PC-3 (cell line): Measurements from ENCODE around the gene RAB22A. TPM values are rescaled to one million over a fixed set of nuclear protein-coding genes. Genes with fewer than 3 reads are reported as not detected.

Experiments
- ATAC-seq: fragments of 200-7000 bp; cut with Tn5 transposase; 2 replicates; pipeline ENCODE4 v1.9.1; 2020; ENCODE audit warnings: mild to moderate bottlenecking, moderate library complexity
- BruUV-seq: library from RNA; stranded (reverse); fragments of 400-500 nt; replicated peaks from 2 replicates; lab custom pipeline; 2021; lab: Mats Ljungman, UMichigan
- CTCF ChIA-PET: fragments of 300-600 bp; sonication (Branson Sonifier 250); formaldehyde crosslinking; loops from one replicate; lab custom pipeline; 2022; ENCODE audit warnings: antibody characterized with exemption; lab: Charles Lee
- POLR2A ChIA-PET: fragments of 300-600 bp; sonication (Branson Sonifier 250); formaldehyde crosslinking; loops from one replicate; lab custom pipeline; 2022; ENCODE audit warnings: antibody characterized with exemption; ENCODE audit not compliant: unreplicated experiment; lab: Charles Lee
- DNase-seq: peaks from one replicate; pipeline ENCODE4 v3.0.0-alpha.2; 2015
- H2AFZ ChIP-seq: fragments of 300-600 bp; sonication (generic); 2 replicates; pipeline ENCODE4 v1.6.0; 2016; ENCODE audit warnings: antibody characterized with exemption, low read length
- H3F3A ChIP-seq: fragments of 300-600 bp; sonication (generic); one replicate; pipeline ENCODE4 v1.6.0; 2017; ENCODE audit warnings: antibody characterized with exemption, low read length, control low read depth, mild to moderate bottlenecking; ENCODE audit not compliant: unreplicated experiment
- H3K27ac ChIP-seq: fragments of 300-600 bp; sonication (generic); 2 replicates; pipeline ENCODE4 v1.5.1; 2016; ENCODE audit warnings: mild to moderate bottlenecking, low read length
- H3K27me3 ChIP-seq: fragments of 300-600 bp; sonication (generic); 2 replicates; pipeline ENCODE4 v1.6.1; 2016; ENCODE audit warnings: low read length, mixed read lengths
- H3K36me3 ChIP-seq: fragments of 300-600 bp; sonication (generic); 2 replicates; pipeline ENCODE4 v1.6.1; 2016; ENCODE audit warnings: low read depth, mixed run types, low read length, mixed read lengths
- H3K4me1 ChIP-seq: fragments of 300-600 bp; sonication (generic); 2 replicates; pipeline ENCODE4 v1.5.1; 2016; ENCODE audit warnings: low read length; ENCODE audit not compliant: insufficient read depth
- H3K4me2 ChIP-seq: fragments of 300-600 bp; sonication (generic); 2 replicates; pipeline ENCODE4 v1.6.0; 2016; ENCODE audit warnings: low read length
- H3K4me3 ChIP-seq: fragments of 300-600 bp; sonication (generic); 2 replicates; pipeline ENCODE4 v1.5.1; 2016; ENCODE audit warnings: mild to moderate bottlenecking, low read length, mixed read lengths
- H3K79me2 ChIP-seq: fragments of 300-600 bp; sonication (generic); 2 replicates; pipeline ENCODE4 v1.6.1; 2017; ENCODE audit warnings: low read length, mixed read lengths
- H3K9ac ChIP-seq: fragments of 300-600 bp; sonication (generic); 2 replicates; pipeline ENCODE4 v1.6.0; 2016; ENCODE audit warnings: mild to moderate bottlenecking, low read length
- H3K9me2 ChIP-seq: fragments of 300-600 bp; sonication (generic); replicated peaks from 2 replicates; pipeline ENCODE4 v1.6.1; 2016; ENCODE audit warnings: mixed run types, low read length, mixed read lengths
- H3K9me3 ChIP-seq: fragments of 300-600 bp; sonication (generic); 2 replicates; pipeline ENCODE4 v1.6.1; 2016; ENCODE audit warnings: low read length, mixed read lengths
- H4K20me1 ChIP-seq: fragments of 300-600 bp; sonication (generic); 2 replicates; pipeline ENCODE4 v1.6.1; 2016; ENCODE audit warnings: low read length, mixed read lengths
- EZH2 ChIP-seq: fragments of 300-600 bp; sonication (generic); IDR thresholded peaks from one replicate; pipeline ENCODE4 v1.6.1; 2017; ENCODE audit warnings: antibody characterized with exemption, mild to moderate bottlenecking, low read length; ENCODE audit not compliant: unreplicated experiment
- EZH2phosphoT487 ChIP-seq: fragments of 300-600 bp; sonication (generic); IDR thresholded peaks from 2 replicates; pipeline ENCODE4 v1.6.1; 2018; ENCODE audit warnings: mild to moderate bottlenecking, antibody characterized with exemption, low read length, borderline replicate concordance
- intact Hi-C: fragments of 100-400 bp; cut with micrococcal nuclease; formaldehyde crosslinking; loops from 2 replicates; pipeline ENCODE4 v1.9.0; 2023
- total RNA-seq: library from RNA; depleted of rRNA; stranded (reverse); fragments of >200 nt; gene quantifications from 2 replicates; pipeline ENCODE4 v1.2.3, GENCODE V29; 2014
- TF ChIP-seq, protein P1 (sequence below): fragments of 300-600 bp; sonication (generic); conservative IDR thresholded peaks from 2 replicates; pipeline ENCODE4 v1.5.1; 2017; ENCODE audit warnings: antibody characterized with exemption, low read depth, mild to moderate bottlenecking, low read length

The RAB22A gene
- total RNA-seq, 1 experiment from 2014 or later: 47.4 TPM

DNA sequence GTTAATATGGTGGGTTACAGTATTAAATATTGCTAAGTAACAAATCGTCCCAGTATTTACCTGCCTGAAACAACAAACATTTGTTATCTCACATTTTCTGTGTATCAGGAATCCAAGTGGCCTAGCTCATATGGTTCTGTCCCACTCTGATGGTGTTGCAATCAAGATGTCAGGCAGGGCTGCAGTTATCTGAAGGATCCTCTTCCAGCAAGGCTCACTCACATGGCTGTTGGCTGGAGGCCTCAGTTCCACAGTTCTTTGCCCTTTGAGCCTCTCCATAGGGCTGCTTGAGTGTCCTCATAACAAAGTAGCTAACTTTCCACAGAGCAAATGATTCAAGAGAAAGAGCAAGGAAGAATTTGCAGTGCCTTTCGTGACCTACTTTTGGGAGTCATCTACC is 17.7 kb downstream of the RAB22A start:
- ATAC-seq (no peak), DNase-seq (no peak)
- H3F3A ChIP-seq: no peaks in the 10 kb centered on the region
- intact Hi-C loops: no loop called here
- no TSS peak for BruUV-seq
- no peak for TF ChIP-seq EZH2
- no peak for TF ChIP-seq EZH2phosphoT487
- TF ChIP-seq, protein P1, sequence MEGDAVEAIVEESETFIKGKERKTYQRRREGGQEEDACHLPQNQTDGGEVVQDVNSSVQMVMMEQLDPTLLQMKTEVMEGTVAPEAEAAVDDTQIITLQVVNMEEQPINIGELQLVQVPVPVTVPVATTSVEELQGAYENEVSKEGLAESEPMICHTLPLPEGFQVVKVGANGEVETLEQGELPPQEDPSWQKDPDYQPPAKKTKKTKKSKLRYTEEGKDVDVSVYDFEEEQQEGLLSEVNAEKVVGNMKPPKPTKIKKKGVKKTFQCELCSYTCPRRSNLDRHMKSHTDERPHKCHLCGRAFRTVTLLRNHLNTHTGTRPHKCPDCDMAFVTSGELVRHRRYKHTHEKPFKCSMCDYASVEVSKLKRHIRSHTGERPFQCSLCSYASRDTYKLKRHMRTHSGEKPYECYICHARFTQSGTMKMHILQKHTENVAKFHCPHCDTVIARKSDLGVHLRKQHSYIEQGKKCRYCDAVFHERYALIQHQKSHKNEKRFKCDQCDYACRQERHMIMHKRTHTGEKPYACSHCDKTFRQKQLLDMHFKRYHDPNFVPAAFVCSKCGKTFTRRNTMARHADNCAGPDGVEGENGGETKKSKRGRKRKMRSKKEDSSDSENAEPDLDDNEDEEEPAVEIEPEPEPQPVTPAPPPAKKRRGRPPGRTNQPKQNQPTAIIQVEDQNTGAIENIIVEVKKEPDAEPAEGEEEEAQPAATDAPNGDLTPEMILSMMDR: no peak
- no peaks in the 10 kb centered on the region for H3K9me3 ChIP-seq
- H3K9me2 ChIP-seq: no peaks in the 10 kb centered on the region
- peaks cover 40% of the 10 kb centered on the region for H4K20me1 ChIP-seq
- H3K4me1 ChIP-seq: no peaks in the 10 kb centered on the region
- peaks cover 92% of the 10 kb centered on the region for H3K79me2 ChIP-seq
- H3K4me2 ChIP-seq: no peak overlapping the region
- H2AFZ ChIP-seq: no peak overlapping the region
- CTCF ChIA-PET: no interaction called here
- POLR2A ChIA-PET: no interaction called here
- no peak overlapping the region for H3K4me3 ChIP-seq
- no peaks in the 10 kb centered on the region for H3K27me3 ChIP-seq
- H3K27ac ChIP-seq: no peak overlapping the region
- peaks cover 11% of the 10 kb centered on the region for H3K36me3 ChIP-seq
- no peak overlapping the region for H3K9ac ChIP-seq

DNA sequence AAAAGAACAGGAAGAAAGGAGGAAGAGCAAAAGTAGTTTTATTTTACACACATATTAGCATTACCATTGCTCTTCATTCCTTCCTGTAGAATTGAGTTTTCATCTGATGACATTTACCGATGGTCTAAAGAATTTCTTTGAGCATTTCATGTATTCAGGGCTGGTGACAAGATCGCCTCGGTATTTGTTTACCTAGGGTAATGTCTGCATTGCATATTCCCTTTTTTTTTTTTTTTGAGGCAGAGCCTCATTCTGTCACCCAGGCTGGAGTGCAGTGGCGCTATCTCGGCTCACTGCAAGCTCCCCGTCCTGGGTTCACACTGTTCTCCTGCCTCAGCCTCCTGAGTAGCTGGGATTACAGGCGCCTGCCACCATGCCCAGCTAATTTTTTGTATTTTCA is 19.3 kb downstream of the RAB22A start:
- CTCF ChIA-PET: no interaction called here
- H3K4me1 ChIP-seq: no peaks in the 10 kb centered on the region
- no peak overlapping the region for H2AFZ ChIP-seq
- H3F3A ChIP-seq: no peaks in the 10 kb centered on the region
- H3K4me3 ChIP-seq: no peak overlapping the region
- H3K9ac ChIP-seq: no peak overlapping the region
- H3K4me2 ChIP-seq: no peak overlapping the region
- no TSS peak for BruUV-seq
- intact Hi-C loops: no loop called here
- no peak for DNase-seq
- ATAC-seq: no peak
- no peak overlapping the region for H3K27ac ChIP-seq
- TF ChIP-seq EZH2phosphoT487 (no peak), EZH2 (no peak)
- TF ChIP-seq, protein P1: no peak
- H3K9me2 ChIP-seq: no peaks in the 10 kb centered on the region
- peaks cover 87% of the 10 kb centered on the region for H3K79me2 ChIP-seq
- H3K9me3 ChIP-seq: no peaks in the 10 kb centered on the region
- POLR2A ChIA-PET: no interaction called here
- no peaks in the 10 kb centered on the region for H3K27me3 ChIP-seq
- H4K20me1 ChIP-seq: peaks cover 28% of the 10 kb centered on the region
- peaks cover 17% of the 10 kb centered on the region for H3K36me3 ChIP-seq

DNA sequence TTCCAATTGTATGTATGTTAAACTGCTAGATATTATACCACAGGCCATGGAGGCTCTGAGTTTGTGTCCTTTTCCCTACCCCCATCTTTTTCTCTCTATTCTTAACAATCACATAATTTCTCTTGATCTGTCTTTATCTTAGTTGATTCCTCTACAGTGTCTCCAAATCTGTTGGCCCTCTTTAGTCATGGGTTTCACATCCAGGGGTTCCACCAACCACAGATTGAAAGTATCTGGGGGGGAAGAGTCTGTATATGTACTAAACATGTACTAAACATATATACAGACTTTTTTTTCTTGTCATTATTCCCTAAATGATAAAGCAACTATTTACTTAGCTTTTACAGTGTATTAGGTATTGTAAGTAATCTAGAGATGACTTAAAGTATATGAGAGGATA is 20.2 kb downstream of the RAB22A start:
- Histone ChIP-seq H3K9ac (no peak overlapping the region), H3K36me3 (peaks cover 17% of the 10 kb centered on the region), H3K27me3 (no peaks in the 10 kb centered on the region), H3K4me1 (no peaks in the 10 kb centered on the region), H2AFZ (no peak overlapping the region), H3K9me2 (no peaks in the 10 kb centered on the region), H3K27ac (no peak overlapping the region), H3K79me2 (peaks cover 86% of the 10 kb centered on the region), H3F3A (no peaks in the 10 kb centered on the region), H3K9me3 (no peaks in the 10 kb centered on the region), H3K4me3 (no peak overlapping the region), H3K4me2 (no peak overlapping the region), H4K20me1 (peaks cover 28% of the 10 kb centered on the region)
- no peak for DNase-seq
- BruUV-seq: no TSS peak
- intact Hi-C loops: no loop called here
- no peak for TF ChIP-seq EZH2phosphoT487
- TF ChIP-seq EZH2: no peak
- TF ChIP-seq, protein P1: no peak
- POLR2A ChIA-PET: no interaction called here
- CTCF ChIA-PET: no interaction called here
- no peak for ATAC-seq
